ENCODE data around the gene TMEM150C.
"Not testable (repeated sequence)": the region's sequence is repeated elsewhere in the genome, so short reads cannot be mapped to it uniquely, and the experiment has no call there.

TMEM150C gene

DNA sequence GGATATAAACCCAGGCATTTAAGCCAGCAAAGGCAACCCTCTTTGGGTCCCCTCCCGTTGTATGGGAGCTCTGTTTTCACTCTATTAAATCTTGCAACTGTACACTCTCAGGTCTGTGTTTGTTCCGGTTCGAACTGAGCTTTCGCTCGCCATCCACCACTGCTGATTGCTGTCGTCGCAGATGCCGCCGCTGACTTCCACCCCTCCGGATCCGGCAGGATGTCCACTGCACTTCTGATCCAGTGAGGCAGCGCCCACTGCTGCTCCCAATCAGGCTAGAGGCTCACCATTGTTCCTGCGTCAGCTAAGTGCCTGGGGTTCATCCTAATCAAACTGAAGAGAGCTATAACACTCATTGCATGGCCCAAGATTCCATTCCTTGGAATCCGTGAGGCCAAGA, 82.2 kb downstream of the TMEM150C start:
- no peak for DNase-seq (ENCODE audit: low read depth in 4 of 4, low spot score in 1 of 4)

DNA sequence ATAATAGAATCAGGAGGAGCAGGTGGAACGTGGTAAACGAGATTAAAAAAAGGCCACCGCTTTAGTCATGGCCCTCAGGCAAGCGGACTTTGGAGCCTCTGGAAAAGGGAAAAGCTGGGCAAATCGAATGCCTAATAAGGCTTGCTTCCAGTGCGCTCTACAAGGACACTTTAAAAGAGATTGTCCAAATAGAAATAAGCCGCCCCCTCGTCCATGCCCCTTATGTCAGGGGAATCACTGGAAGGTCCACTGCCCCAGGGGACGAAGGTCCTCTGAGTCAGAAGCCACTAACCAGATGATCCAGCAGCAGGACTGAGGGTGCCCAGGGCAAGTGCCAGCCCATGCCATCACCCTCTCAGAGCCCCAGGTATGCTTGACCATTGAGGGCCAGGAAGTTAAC, 84.3 kb downstream of the TMEM150C start:
- not testable (repeated sequence) for DNase-seq (ENCODE audit: low read depth in 4 of 4, low spot score in 1 of 4)

DNA sequence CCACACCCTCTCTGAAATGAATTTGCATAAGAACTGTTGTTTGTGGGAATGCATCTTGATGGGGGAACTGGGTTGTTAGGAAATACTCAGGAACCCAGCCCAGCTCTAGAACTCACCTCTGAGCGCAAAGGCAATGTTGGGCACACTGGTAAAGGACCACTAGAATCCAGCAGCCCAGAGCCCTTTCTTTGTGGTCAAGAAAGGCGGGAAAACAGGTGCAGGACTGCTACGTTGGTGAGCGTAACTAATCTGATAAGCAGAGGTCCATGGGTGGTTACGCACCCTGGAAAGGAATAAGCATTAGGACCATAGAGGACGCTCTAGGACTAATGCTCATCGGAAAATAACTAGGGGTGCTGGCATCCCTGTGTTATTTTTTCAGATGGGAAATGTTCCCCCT, 85.9 kb downstream of the TMEM150C start:
- DNase-seq (ENCODE audit: low read depth in 4 of 4, low spot score in 1 of 4) = not testable (repeated sequence)

DNA sequence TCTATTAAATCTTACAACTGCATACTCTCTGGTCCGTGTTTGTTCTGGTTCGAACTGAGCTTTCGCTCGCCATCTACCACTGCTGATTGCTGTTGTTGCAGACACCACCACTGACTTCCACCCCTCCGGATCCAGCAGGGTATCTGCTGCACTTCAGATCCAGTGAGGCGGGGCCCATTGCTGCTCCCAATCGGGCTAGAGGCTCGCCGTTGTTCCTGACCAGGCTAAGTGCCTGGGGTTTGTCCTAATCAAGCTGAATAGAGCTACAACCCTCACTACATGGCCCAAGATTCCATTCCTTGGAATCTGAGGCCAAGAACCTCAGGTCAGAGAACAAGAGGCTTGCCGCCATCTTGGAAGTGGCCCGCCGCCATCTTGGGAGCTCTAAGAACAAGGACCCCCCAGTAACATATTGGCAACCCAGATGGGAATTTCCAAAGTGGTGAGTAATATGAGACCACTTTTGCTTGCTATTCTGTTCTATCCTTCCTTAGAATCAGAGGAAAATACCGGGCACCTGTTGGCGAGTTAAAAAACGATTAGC, 88.1 kb downstream of the TMEM150C start:
- DNase-seq (ENCODE audit: low read depth in 4 of 4, low spot score in 1 of 4) = no peak

DNA sequence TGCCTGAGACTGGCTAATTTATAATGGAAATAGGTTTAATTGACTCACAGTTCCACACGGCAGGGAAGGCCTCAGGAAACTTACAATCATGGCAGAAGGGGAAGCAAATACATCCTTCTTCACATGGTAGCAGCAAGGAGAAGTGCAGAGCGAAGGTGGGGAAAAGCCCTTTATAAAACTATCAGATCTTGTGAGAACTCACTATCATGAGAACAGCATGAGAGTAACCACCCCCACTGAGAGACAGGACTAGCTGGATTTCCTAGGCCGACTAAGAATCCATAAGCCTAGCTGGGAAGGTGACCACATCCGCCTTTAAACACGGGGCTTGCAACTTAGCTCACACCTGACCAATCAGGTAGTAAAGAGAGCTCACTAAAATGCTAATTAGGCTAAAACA, 88.7 kb downstream of the TMEM150C start:
- DNase-seq (ENCODE audit: low read depth in 4 of 4, low spot score in 1 of 4) = not testable (repeated sequence)

DNA sequence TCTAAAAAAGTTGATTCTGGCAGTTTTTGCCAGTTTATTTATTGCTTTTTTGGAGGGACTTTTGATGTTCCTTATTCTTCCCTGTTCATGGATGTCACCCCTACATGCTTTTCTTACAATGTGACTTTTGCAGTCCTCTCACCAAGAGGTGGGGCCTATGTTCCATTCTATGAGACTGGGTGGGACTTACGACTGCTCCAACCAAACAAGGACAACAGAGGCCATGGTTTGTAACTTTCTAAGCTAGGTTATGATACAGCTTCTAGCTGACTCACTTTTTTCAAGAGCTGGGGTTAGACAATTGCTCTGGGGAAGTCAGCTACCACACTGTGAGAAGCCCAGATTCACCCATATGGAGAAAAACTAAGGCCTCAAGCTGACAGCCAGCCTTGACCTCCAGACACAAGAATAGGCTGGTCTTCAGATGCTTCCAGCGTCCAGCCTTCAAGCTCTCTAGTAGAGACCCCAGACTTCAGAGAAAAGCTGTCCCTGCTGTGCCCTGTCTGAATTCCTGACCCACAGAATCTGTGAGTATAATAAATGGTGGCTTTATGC, 91.9 kb downstream of the TMEM150C start:
- no peak for DNase-seq (ENCODE audit: low read depth in 4 of 4, low spot score in 1 of 4)

DNA sequence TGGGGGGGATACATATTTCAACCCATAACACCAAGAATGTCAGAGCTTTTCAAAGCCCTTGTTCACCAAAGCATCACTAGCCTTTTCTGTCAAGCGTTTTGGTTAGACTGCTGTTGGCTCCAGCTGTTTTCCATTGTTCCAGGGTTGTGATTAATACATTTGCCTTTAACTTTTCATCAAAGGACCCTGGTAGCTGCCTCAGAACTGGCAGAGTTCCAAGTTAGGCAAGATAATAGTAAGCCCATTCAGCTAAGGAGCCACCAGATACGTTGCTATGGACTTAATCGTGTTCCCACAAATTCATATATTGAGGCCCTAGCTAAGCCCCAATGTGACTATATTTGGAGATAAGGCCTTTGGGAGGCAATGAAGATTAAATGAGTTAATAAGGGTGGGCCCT, 94.3 kb downstream of the TMEM150C start:
- DNase-seq (ENCODE audit: low read depth in 4 of 4, low spot score in 1 of 4) = no peak

DNA sequence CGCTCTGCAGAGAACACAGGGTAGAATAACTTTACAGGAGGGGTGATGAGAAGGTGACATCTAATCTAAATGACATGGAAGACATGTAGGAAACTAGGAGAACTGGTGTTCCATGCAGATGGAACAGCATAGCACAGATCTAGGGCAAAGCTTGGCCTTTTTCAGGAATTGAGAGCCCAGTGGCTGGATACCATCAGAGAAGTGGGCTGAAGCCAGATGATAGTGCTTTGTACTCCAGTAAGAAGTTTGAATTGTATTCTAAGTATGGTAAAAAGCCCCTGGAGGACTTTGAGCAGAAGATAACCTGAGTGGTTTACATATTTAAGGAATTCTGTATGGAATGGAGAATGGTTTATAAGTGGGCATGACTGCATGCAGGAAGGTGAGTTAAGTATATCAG, 98.6 kb downstream of the TMEM150C start:
- no peak for DNase-seq (ENCODE audit: low read depth in 4 of 4, low spot score in 1 of 4)

DNA sequence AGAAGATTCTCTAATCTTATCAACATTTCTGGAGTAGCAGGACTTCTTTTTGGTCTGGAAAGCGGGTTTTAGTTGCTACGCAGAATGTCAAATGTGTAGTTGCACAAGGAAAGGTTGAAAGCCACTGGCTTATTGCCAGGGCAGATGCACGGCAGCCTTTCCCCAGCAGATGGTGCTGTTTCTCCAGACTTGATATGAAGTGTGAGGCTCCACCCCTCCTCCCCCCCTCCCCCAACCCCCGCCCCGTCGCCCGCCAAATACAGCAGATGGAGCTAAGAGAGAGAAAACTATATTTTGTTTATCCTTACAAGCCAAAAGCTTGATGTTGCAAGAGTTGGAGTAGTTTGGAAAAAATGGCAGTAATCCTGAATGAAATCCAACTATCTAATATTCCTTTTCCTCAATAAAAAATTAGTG, 99.4 kb downstream of the TMEM150C start:
- DNase-seq (ENCODE audit: low read depth in 4 of 4, low spot score in 1 of 4) = peak; percentile 68 to 79 (median 74)

DNA sequence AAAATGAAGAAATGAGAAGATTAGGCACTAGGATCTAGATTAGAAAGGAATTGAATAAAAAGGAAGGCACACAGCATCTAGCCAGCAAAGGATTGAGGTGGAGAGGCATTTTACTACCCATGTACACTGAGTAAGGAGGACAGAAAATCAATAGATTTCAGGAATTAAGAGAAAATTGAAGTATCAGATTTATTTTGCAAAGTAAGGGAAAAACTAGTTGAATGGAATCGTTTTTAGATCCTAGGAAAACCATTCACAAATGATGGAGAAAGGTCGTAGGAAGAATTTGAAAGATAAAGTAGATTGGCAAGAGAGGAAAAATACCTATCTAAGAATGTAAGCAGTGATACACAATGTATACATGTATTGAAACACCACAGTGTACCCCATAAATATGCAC, 100.1 kb downstream of the TMEM150C start:
- DNase-seq (ENCODE audit: low read depth in 4 of 4, low spot score in 1 of 4) = no peak

DNA sequence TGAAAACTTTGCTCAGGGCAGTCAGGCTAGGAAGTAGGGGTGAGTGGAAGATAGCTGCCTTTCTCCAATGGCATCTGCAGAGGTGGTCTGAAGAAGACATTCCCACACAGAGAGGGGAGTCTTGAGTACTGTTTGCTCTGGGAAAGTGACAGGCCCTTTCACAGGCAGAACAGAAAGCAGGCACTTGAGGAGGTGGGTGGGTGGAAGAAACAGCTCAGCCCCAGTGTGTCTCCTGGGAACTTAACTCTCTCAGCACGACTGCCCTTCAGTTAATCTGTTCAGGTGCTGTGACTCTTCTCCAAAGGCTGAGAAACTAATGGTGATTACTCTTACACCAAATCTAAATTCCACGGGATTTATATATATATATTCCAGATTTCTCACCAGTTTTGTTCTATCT, 103.1 kb downstream of the TMEM150C start:
- DNase-seq (ENCODE audit: low read depth in 4 of 4, low spot score in 1 of 4) = no peak

DNA sequence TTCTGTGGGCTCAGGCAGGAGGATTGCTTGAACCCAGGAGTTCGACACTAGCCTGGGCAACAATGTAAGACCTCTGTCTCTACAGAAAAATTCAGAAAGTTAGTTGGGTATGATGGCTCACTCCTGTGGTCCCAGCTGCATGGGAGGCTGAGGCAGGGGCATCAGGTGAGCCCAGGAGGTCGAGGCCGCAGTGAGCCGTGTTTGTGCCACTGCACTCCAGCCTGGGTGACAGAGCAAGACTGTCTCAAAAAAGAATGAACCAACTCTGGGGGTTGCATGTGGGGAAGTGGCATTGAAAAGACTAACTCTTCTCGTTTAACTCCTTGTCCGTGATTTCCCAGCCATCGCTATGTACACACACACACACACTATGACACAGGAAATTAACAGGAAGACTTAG, 104.5 kb downstream of the TMEM150C start:
- no peak for DNase-seq (ENCODE audit: low read depth in 4 of 4, low spot score in 1 of 4)

DNA sequence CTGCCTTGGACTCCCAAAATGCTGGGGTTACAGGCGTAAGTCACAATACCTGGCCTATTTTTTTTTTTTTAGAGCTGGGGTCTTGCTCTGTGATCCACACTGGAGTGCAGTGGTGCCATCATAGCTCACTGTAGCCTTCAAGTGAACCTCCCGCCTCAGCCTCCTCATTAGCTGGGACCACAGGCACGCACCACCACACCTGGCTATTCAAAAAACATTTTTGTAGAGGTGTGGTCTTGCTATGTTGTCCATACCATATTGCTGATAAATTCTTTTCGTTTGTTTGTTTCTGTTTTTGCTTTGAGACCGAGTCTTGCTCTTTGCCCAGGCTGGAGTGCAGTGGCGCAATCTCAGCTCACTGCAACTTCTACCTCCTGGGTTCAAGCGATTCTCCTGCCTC, 109.8 kb downstream of the TMEM150C start:
- DNase-seq (ENCODE audit: low read depth in 4 of 4, low spot score in 1 of 4) = no peak

DNA sequence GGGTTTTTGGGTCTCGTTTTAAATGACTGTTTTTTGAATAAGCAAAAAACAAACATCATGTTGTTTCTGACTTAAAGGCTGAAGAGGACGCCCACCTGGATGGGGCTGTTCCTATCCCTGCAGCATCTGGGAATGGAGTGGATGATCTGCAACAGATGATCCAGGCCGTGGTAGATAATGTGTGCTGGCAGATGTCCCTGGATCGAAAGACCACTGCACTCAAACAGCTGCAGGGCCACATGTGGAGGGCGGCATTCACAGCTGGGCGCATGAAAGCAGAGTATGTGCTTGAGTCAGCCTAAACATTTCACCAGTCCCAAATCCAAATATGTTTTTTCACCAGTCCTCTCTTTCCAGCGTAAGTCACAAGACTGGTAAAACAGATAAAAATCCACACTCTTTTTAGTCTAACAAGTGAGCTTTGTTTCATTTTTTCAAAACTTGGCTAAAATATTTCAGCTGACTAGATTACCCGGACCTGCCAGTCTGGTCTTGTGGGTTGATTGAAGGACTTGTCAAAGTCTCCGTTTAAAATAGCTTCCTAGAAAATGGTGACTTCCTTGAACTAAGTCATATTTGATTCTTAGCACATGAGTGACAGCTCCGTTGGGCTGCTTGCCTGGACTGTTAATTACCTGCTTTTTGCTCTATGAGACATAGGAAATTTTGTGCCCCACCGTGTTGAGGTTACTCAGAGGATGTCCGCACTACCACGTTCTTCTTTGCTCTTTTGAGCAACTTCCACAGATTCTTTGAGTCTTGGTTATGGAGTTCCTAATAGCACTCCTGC, 110.6 kb downstream of the TMEM150C start:
- DNase-seq (ENCODE audit: low read depth in 4 of 4, low spot score in 1 of 4) = no peak

DNA sequence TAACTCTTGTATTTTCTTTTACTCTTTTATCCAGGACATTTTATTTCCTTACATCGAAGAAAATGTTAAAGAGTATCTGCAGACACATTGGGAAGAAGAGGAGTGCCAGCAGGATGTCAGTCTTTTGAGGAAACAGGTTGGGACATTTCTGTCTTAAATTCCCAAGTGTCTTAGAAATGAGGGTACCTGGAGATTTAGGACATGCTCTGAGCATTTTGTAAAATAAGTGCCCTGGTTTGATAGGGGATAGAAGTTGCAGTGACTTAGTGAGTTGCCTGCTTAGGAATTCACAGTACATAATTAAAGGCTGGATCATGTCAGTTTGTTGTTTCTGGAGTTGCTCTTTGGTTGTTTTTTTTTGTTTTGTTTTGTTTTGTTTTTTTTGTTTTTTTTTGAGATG, 113.9 kb downstream of the TMEM150C start:
- no peak for DNase-seq (ENCODE audit: low read depth in 4 of 4, low spot score in 1 of 4)

DNA sequence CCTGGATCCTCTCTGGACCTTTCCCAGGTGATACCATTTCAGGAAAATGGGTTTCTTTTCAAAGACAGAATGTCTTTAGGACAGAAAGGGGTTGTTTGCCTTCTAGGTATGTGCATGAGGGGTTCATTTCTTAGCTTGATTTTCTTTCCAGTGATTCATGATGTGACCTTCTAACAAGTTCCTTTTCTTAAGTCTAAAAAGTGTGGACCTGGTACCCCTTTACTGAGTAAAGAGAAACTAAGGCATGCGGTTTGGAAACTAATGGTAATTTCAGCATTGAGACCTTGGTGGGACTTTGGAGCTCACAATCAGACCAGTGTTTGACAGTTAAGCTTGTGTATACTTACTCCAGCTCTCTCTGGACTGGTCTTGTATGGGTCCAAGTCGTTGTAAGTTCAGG, 122.7 kb downstream of the TMEM150C start:
- DNase-seq (ENCODE audit: low read depth in 4 of 4, low spot score in 1 of 4) = no peak

DNA sequence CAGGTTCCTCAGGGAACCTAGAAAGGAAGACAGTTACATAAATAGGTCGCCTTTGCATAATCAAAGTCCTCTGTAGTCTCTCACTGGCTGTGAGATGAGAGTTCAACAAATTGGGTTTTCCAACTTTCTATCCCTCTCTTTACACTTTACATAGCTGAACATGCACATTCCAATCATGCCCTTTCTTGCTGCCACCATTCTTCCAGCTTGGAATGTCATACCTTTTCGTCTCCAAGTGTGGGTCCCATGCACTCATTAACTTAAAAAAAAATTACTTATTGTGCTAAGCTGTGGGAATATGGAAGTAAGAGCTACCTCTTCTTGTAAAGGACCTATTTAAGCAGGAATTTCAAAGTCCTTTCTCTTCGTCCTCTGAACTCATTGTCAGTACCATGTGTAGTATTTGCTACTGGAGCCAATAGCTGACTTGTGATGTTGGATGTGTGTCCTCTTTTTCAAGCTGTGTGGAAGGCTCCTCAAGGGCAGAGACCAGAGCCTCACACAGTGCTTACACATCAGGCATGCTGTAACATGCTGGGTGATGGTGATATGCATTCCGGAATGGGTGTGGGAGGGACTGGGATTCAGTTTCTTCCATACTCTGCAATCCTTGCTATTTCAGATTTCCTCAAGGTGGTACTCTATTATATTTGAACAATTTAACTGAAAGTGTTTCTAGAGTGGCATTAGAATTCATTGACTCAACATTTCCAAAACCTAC, 124.3 kb downstream of the TMEM150C start:
- no peak for DNase-seq (ENCODE audit: low read depth in 4 of 4, low spot score in 1 of 4)

DNA sequence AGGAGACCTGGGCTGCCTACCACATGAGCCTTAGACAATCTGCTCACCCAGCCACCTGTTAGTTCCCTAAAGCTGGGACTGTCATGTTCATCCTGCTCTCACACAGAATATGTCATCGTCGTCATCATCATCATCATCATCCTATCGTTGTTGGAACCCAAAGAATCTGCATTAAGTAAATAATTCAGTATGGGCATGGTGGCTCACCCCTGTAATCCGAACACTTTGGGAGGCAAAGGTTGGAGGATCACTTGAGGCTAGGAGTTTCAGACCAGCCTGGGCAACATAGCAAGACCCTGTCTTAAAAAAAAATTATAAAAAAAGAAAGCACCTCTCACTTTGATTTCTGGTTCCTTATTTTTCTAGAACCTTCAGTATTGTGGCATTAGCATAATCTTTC, 125.0 kb downstream of the TMEM150C start:
- no peak for DNase-seq (ENCODE audit: low read depth in 4 of 4, low spot score in 1 of 4)

DNA sequence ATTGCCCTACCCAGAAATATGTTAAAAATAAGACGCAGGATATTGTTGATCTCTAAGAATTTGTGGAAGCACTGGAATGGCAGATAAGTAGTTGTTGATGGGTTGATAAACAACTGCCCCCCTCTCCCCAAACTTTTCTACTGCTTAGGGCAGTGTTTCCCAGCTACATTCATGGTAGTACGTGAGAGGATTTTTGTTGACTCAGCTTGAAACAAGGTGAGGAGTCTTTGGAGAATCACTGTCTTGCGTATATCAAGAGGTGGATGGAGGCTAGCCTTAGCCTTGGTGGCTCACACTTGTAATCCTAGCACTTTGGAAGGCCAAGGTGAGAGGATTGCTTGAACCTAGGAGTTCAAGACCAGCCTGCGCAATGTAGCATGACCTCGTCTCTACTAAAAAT, 125.7 kb downstream of the TMEM150C start:
- no peak for DNase-seq (ENCODE audit: low read depth in 4 of 4, low spot score in 1 of 4)

DNA sequence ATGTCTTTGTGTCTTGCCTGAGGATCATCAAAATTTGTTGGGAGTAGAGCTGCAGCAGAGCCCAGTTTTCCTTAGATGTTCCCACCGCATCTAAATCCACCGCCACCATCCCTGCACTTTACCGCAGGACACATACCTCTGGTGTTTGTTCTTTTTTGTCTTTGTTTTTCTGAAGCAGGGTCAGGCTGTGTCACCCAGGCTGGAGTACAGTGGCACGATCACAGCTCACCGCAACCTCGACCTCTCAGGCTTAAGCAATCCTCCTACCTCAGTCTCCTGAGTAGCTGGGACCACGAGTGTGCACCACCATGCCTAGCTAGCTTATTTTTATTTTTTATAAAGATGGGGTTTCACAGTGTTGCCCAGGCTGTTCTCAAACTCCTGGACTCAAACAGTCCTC, 126.8 kb downstream of the TMEM150C start:
- no peak for DNase-seq (ENCODE audit: low read depth in 4 of 4, low spot score in 1 of 4)

DNA sequence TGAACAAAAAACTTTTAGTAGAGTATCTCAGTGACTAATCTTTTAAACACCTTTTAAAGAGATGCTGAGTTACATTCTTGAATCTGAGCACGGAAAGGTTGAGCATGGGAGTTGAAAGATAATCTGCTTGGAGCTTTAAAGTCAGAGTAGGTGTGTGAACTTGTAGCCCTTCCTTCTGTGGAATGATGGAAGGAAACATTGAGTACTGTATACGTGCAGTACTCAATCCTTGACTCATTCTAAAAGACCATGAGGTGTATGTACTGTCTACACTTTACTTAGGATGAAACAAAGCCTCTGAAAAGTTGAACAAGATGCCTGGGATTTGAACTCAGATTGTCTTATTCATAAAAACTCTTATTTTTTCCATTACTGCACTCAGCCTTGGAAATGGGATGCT, 128.0 kb downstream of the TMEM150C start:
- no peak for DNase-seq (ENCODE audit: low read depth in 4 of 4, low spot score in 1 of 4)

All from stimulated activated CD4-positive, alpha-beta T cell treated with anti-CD3 and anti-CD28 coated beads, Interleukin-1b, Interleukin-23, amount 100 ng/mL, for 24 hours (primary cell).